ENCODE results near the gene CDCP1.

GRCh38 chr3:45124956-45125355, 21.2 kb downstream of the CDCP1 start:
- TF ChIP-seq EZH2 (IDR thresholded peaks at IDR 0.05) (no peak), POLR2AphosphoS5 (IDR thresholded peaks at IDR 0.05; ENCODE audit: borderline replicate concordance, low read depth, low read length) (no peak), FOXP2 (optimal IDR thresholded peaks at IDR 0.05; ENCODE audit: control extremely low read depth, extremely low read length, insufficient read depth) (no peak)
